OCI-LY7 (cell line): ENCODE data around the gene SND1.

Experiments used
- CTCF ChIP-seq: fragments of 200-600 bp; sonication (generic); conservative IDR thresholded peaks from 2 replicates; pipeline ENCODE4 v1.5.1; 2014; ENCODE audit warnings: mild to moderate bottlenecking, antibody characterized with exemption, low read length, moderate library complexity, mixed read lengths
- EZH2phosphoT487 ChIP-seq: fragments of 200-600 bp; sonication (generic); IDR thresholded peaks from 2 replicates; pipeline ENCODE4 v1.6.1; 2018; ENCODE audit warnings: low read depth, borderline replicate concordance, mild to moderate bottlenecking, mixed run types, antibody characterized with exemption, low read length, moderate library complexity, mixed read lengths

- TF ChIP-seq CTCF (no peak), EZH2phosphoT487 (no peak)
Measured at GRCh38 chr7:127896659-127897058, 244.7 kb downstream of the SND1 start.
